A673 (cell line): ENCODE data around the gene CCDC7. TPM values are rescaled to one million over a fixed set of nuclear protein-coding genes. Genes with fewer than 3 reads are reported as not detected.
"Not testable (repeated sequence)": the region's sequence is repeated elsewhere in the genome, so short reads cannot be mapped to it uniquely, and the experiment has no call there.

Experiments used
- BruUV-seq: library from RNA; stranded (reverse); fragments of 400-500 nt; replicated peaks from 2 replicates; lab custom pipeline; 2021; lab: Mats Ljungman, UMichigan
- CTCF ChIA-PET: fragments of 300-600 bp; sonication (Branson Sonifier 250); formaldehyde crosslinking; loops from one replicate; lab custom pipeline; 2022; ENCODE audit warnings: antibody characterized with exemption; lab: Charles Lee
- POLR2A ChIA-PET: fragments of 300-600 bp; sonication (Branson Sonifier 250); formaldehyde crosslinking; loops from one replicate; lab custom pipeline; 2022; ENCODE audit warnings: antibody characterized with exemption; ENCODE audit not compliant: low non-redundant PET; lab: Charles Lee
- DNase-seq: peaks from one replicate; pipeline ENCODE4 v3.0.0-alpha.2; 2015; ENCODE audit warnings: low spot score
- H3K27ac ChIP-seq: fragments of 200-600 bp; sonication (generic); 2 replicates; pipeline ENCODE4 v1.5.1; 2016; ENCODE audit warnings: mixed run types, low read depth, mild to moderate bottlenecking, mixed read lengths, antibody characterized with exemption, low read length; ENCODE audit not compliant: poor library complexity, severe bottlenecking
- H3K27me3 ChIP-seq: fragments of 200-600 bp; sonication (generic); replicated peaks from 2 replicates; pipeline ENCODE4 v1.6.1; 2017; ENCODE audit warnings: mixed run types, low read depth, mild to moderate bottlenecking, mixed read lengths, antibody characterized with exemption, low read length; ENCODE audit not compliant: insufficient read depth, poor library complexity
- H3K36me3 ChIP-seq: fragments of 200-600 bp; sonication (generic); 2 replicates; pipeline ENCODE4 v1.6.1; 2016; ENCODE audit warnings: mixed run types, mild to moderate bottlenecking, mixed read lengths, antibody characterized with exemption, low read length; ENCODE audit not compliant: insufficient read depth, poor library complexity, severe bottlenecking
- H3K4me1 ChIP-seq: fragments of 200-600 bp; sonication (generic); 2 replicates; pipeline ENCODE4 v1.6.1; 2017; ENCODE audit warnings: mixed run types, mild to moderate bottlenecking, mixed read lengths, antibody characterized with exemption, low read length; ENCODE audit not compliant: insufficient read depth, poor library complexity, severe bottlenecking
- H3K4me3 ChIP-seq: fragments of 200-600 bp; sonication (generic); 2 replicates; pipeline ENCODE4 v1.5.1; 2016; ENCODE audit warnings: low read depth, mixed run types, mild to moderate bottlenecking, mixed read lengths, low read length; ENCODE audit not compliant: poor library complexity, severe bottlenecking
- H3K9me3 ChIP-seq: fragments of 200-600 bp; sonication (generic); 2 replicates; pipeline ENCODE4 v1.6.1; 2016; ENCODE audit warnings: mixed run types, low read depth, mild to moderate bottlenecking, mixed read lengths, antibody characterized with exemption, low read length; ENCODE audit not compliant: poor library complexity, severe bottlenecking
- EZH2 ChIP-seq: fragments of 200-600 bp; sonication (generic); IDR thresholded peaks from 2 replicates; pipeline ENCODE4 v1.6.1; 2017; ENCODE audit warnings: borderline replicate concordance, low read depth, mild to moderate bottlenecking, mixed read lengths, antibody characterized with exemption, low read length; ENCODE audit not compliant: poor library complexity, severe bottlenecking
- intact Hi-C: fragments of 100-400 bp; cut with micrococcal nuclease; formaldehyde crosslinking; loops from one replicate; pipeline ENCODE4 v1.10.0; 2022; ENCODE audit not compliant: unreplicated experiment
- total RNA-seq: library from RNA; stranded (reverse); gene quantifications from 2 replicates; pipeline ENCODE4 v1.2.3, GENCODE V29; 2021
- TF ChIP-seq, protein P1 (sequence below): fragments of 300-800, 200-600 bp; sonication (generic); conservative IDR thresholded peaks from 2 replicates; pipeline ENCODE4 v1.5.1; 2017; ENCODE audit warnings: low read depth, mild to moderate bottlenecking, antibody characterized with exemption, low read length, moderate library complexity, mixed read lengths

CCDC7 gene
- total RNA-seq, 1 experiment from 2014 or later: 16.4 TPM

DNA sequence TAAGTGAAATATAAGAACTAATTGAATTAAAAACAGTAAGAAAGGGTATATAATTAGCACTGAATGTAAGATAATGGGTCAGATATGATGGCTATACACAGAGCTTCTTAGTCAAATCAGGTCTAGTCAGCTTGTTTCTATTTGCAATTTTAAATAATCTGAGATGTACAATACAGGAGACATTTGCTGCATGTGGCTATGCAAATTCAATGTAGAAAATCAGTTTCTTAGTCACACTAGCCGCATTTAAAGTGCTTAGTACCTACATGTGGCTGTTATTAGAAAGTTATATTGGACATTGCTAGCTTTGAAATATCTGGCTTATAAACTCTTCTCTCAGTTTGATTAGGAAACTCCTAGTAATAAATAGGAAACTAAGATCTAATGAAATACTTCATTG is 25.3 kb downstream of the CCDC7 start:
- intact Hi-C loops: no loop called here
- Histone ChIP-seq H3K4me3 (no peak overlapping the region), H3K36me3 (no peaks in the 10 kb centered on the region), H3K27me3 (no peaks in the 10 kb centered on the region), H3K4me1 (no peaks in the 10 kb centered on the region), H3K9me3 (no peaks in the 10 kb centered on the region), H3K27ac (no peak overlapping the region)
- no TSS peak for BruUV-seq
- DNase-seq: no peak
- TF ChIP-seq, protein P1, sequence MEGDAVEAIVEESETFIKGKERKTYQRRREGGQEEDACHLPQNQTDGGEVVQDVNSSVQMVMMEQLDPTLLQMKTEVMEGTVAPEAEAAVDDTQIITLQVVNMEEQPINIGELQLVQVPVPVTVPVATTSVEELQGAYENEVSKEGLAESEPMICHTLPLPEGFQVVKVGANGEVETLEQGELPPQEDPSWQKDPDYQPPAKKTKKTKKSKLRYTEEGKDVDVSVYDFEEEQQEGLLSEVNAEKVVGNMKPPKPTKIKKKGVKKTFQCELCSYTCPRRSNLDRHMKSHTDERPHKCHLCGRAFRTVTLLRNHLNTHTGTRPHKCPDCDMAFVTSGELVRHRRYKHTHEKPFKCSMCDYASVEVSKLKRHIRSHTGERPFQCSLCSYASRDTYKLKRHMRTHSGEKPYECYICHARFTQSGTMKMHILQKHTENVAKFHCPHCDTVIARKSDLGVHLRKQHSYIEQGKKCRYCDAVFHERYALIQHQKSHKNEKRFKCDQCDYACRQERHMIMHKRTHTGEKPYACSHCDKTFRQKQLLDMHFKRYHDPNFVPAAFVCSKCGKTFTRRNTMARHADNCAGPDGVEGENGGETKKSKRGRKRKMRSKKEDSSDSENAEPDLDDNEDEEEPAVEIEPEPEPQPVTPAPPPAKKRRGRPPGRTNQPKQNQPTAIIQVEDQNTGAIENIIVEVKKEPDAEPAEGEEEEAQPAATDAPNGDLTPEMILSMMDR: no peak
- CTCF ChIA-PET: no interaction called here
- POLR2A ChIA-PET: no interaction called here

DNA sequence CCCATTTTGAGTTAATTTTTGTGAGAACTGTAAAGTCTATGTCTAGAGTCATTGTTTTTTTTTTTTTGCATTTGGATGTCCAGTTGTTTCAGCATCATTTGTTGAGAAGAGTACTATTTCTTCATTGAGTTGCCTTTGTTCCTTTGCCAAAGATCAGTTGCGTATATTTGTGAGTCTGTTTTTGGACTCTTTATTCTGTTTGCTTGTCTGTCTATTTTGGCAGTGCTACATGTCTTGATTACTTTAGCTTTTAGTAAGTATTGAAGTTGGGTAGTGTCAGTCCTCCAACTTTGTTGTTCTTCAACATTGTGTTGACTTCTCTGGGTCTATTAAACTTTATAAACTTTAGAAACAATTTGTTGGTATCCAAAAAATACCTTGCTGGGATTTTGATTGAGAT is 31.6 kb downstream of the CCDC7 start:
- no peak overlapping the region for H3K27ac ChIP-seq
- TF ChIP-seq EZH2: no peak
- TF ChIP-seq, protein P1: no peak
- ChIA-PET POLR2A (no interaction called here), CTCF (no interaction called here)
- no peaks in the 10 kb centered on the region for H3K27me3 ChIP-seq
- peaks cover 6% of the 10 kb centered on the region for H3K9me3 ChIP-seq
- no peak overlapping the region for H3K4me3 ChIP-seq
- H3K36me3 ChIP-seq: peaks cover 6% of the 10 kb centered on the region
- no TSS peak for BruUV-seq
- no peak for DNase-seq
- intact Hi-C loops: no loop called here
- no peaks in the 10 kb centered on the region for H3K4me1 ChIP-seq

DNA sequence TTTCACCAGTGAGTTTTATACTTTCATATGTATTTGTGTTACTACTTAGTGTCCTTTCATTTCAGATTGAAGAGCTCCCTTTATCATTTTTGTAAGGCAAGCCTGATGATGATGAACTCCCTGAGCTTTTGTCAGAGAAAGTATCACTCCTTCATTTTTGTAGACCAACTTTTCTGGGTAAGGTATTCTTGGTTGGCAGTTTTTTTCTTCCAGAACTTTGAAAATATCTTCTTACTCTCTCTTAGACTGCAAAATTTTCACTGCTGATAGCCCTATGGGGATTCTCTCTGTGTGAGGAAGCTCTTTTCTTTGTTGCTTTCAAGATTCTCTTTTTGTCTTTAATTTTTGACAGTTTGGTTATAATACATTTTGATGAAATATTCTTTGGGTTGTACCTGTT is 35.7 kb downstream of the CCDC7 start:
- Histone ChIP-seq H3K9me3 (peaks cover 6% of the 10 kb centered on the region), H3K36me3 (peaks cover 6% of the 10 kb centered on the region), H3K4me1 (no peaks in the 10 kb centered on the region), H3K4me3 (no peak overlapping the region), H3K27me3 (no peaks in the 10 kb centered on the region), H3K27ac (no peak overlapping the region)
- BruUV-seq: no TSS peak
- DNase-seq: no peak
- ChIA-PET POLR2A (interaction anchor here (0.7 kb wide), 1 partner anchor 602 kb away, joined by 3 read pairs; no protein-coding TSS in a partner anchor), CTCF (no interaction called here)
- intact Hi-C loops: no loop called here
- TF ChIP-seq, protein P1: no peak
- TF ChIP-seq EZH2: no peak

DNA sequence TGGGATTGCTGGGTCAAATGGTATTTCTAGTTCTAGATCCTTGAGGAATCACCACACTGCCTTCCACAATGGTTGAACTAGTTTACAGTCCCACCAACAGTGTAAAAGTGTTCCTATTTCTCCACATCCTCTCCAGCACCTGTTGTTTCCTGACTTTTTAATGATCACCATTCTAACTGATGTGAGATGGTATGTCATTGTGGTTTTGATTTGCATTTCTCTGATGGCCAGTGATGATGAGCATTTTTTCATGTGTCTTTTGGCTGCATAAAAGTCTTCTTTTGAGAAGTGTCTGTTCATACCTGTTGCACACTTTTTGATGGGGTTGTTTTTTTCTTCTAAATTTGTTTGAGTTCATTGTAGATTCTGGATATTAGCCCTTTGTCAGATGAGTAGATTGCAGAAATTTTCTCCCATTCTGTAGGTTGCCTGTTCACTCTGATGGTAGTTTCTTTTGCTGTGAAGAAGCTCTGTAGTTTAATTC is 37.1 kb downstream of the CCDC7 start:
- intact Hi-C loops, H3K4me3 ChIP-seq, POLR2A ChIA-PET, H3K36me3 ChIP-seq, H3K27me3 ChIP-seq, H3K27ac ChIP-seq, DNase-seq, BruUV-seq, H3K4me1 ChIP-seq, H3K9me3 ChIP-seq: not testable (repeated sequence)
- CTCF ChIA-PET: interaction anchor here (0.6 kb wide), 1 partner anchor 279 kb away, joined by 3 read pairs; no protein-coding TSS in a partner anchor

DNA sequence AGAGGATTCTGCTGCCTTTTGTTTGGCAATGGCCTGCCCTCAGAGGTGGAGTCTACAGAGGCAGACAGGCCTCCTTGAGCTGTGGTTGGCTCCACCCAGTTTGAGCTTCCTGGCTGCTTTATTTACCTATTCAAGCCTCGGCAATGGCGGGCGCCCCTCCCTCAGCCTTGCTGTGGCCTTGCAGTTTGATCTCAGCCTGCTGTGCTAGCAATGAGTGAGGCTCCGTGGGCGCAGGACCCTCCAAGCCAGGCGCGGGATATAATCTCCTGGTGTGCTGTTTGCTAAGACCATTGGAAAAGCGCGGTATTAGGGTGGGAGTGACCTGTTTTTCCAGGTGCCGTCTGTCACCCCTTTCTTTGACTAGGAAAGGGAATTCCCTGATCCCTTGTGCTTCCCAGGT is 42.1 kb downstream of the CCDC7 start:
- H3K4me1 ChIP-seq, DNase-seq, H3K27ac ChIP-seq, CTCF ChIA-PET, intact Hi-C loops, H3K9me3 ChIP-seq, H3K36me3 ChIP-seq, H3K4me3 ChIP-seq, H3K27me3 ChIP-seq, BruUV-seq: not testable (repeated sequence)
- POLR2A ChIA-PET: interaction anchor here (0.5 kb wide), 1 partner anchor 20 kb away, joined by 3 read pairs; no protein-coding TSS in a partner anchor
